ENCODE results near the gene ACTR3C.
"Not testable (repeated sequence)": the region's sequence is repeated elsewhere in the genome, so short reads cannot be mapped to it uniquely, and the experiment has no call there.

GRCh38 chr7:150222083-150222972 lies 101.0 kb downstream of the ACTR3C start:
- TF ChIP-seq POLR2A (IDR thresholded peaks at IDR 0.05; ENCODE audit: low read length); GATA1 (IDR thresholded peaks at IDR 0.05; ENCODE audit: low read depth, low read length): not testable (repeated sequence)

All from erythroblast (primary cell).